ENCODE results near the gene CACNB1.
A peak's percentile ranks its signal among the peaks of the same experiment; 100 is the strongest.

Gene CACNB1

DNA sequence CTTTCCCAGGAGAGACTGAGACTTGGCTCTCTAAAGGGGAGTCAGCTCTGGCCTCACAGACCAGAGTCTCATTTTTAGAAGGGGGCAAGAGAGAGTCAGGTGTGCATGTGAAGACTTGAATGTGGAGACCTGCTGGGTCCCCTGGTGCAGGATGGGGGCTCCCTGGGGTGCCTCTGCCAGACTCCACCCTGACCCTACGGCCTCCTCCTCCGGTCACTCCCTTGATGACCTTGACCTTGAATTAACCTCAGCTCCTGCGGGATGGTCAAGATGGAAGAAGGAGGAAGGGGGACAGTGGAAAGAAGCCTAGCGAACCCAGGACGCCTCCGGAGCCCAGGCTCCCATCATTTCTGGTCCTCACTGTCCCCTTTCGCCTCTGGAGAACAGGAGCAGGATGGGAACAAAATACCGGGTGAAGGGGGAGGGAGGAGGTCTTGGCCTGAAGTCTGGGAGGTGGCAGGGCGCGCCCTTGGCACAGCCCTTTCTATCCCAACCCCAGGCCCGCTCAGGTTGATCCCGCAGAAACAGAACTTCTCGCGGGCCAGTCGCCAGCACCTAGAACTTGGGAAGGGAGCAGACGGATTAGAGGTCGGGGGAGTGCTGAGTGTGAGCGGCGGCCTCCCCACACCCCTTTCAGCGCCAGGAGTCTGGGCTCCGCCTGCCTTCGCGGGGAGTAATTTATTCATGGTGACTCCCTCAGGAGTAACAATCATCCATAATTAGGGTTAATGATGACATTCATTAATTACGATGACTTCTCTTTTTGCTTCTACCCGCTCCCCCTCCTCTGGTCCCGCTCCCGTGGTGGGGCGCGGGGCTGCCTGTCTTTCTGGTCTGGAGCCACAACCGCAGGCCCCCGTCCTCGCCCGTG is 26.7 kb upstream of the CACNB1 start:
- TF ChIP-seq, protein P1, sequence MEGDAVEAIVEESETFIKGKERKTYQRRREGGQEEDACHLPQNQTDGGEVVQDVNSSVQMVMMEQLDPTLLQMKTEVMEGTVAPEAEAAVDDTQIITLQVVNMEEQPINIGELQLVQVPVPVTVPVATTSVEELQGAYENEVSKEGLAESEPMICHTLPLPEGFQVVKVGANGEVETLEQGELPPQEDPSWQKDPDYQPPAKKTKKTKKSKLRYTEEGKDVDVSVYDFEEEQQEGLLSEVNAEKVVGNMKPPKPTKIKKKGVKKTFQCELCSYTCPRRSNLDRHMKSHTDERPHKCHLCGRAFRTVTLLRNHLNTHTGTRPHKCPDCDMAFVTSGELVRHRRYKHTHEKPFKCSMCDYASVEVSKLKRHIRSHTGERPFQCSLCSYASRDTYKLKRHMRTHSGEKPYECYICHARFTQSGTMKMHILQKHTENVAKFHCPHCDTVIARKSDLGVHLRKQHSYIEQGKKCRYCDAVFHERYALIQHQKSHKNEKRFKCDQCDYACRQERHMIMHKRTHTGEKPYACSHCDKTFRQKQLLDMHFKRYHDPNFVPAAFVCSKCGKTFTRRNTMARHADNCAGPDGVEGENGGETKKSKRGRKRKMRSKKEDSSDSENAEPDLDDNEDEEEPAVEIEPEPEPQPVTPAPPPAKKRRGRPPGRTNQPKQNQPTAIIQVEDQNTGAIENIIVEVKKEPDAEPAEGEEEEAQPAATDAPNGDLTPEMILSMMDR (IDR thresholded peaks at IDR 0.05) = no peak
- H3K4me1 Mint-ChIP-seq = peaks cover 55% of the 10 kb centered on the region
- H3K27ac Mint-ChIP-seq = peak overlapping the region; percentile 11
- no peaks in the 10 kb centered on the region for H3K9me3 Mint-ChIP-seq
- no peaks in the 10 kb centered on the region for H3K36me3 Mint-ChIP-seq (ENCODE audit: low read depth)
- DNase-seq = no peak
- H3K4me3 Mint-ChIP-seq = peak overlapping the region; percentile 88
- peaks cover 68% of the 10 kb centered on the region for H3K27me3 Mint-ChIP-seq (ENCODE audit: low read depth, poor library complexity)

GRCh38 chr17:39222866-39223834 is 25.7 kb upstream of the CACNB1 start:
- DNase-seq = no peak
- Mint-ChIP-seq H3K27ac (no peak overlapping the region), H3K9me3 (no peaks in the 10 kb centered on the region), H3K4me1 (peaks cover 49% of the 10 kb centered on the region), H3K4me3 (peak overlapping the region; percentile 88), H3K36me3 (ENCODE audit: low read depth) (no peaks in the 10 kb centered on the region), H3K27me3 (ENCODE audit: low read depth, poor library complexity) (peaks cover 78% of the 10 kb centered on the region)
- TF ChIP-seq, protein P1 (IDR thresholded peaks at IDR 0.05) = no peak

DNA sequence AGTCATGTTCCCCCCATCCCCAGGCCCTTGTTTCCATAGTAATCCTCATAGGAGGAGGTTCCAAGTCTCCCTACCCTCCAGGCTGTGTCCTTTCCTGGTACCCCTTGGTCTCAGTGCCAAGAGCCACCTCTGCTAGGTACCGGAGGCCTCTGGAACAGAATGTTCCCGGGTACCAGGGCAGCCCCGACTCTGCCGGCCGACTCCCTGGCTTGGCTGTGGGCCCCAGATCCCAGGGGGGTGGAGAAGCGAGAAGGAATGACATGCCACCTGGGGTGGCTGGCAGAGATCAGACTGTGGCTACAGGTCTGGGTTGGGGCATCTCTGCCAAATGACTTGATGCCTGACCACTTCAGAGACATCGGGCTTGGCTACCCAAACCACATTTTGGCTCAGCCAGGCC is 24.7 kb upstream of the CACNB1 start:
- Mint-ChIP-seq H3K27ac (no peak overlapping the region), H3K4me1 (peaks cover 39% of the 10 kb centered on the region), H3K27me3 (ENCODE audit: low read depth, poor library complexity) (peaks cover 85% of the 10 kb centered on the region), H3K9me3 (no peaks in the 10 kb centered on the region), H3K4me3 (no peak overlapping the region), H3K36me3 (ENCODE audit: low read depth) (no peaks in the 10 kb centered on the region)
- DNase-seq = no peak
- TF ChIP-seq, protein P1 (IDR thresholded peaks at IDR 0.05) = no peak

DNA sequence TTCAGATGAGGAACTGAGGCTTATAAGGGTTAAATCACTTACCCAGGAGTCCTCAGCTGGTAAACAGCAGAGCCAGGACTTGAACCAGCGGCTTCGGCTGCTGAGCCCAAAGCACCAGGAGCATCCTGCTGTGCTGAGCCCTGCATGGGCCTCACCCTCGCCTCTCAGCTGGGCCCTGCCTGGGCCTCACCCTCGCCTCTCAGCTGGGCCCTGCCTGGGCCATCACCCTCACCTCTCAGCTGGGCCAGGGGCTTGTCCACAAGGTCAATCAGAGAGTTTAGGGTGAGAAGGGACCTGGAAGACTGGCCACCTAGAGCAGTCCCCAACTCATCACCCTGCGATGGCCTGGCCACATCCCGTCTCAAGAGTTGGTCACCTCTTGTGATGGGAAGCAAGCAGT is 24.1 kb upstream of the CACNB1 start:
- no peak overlapping the region for H3K4me3 Mint-ChIP-seq
- DNase-seq = no peak
- no peaks in the 10 kb centered on the region for H3K36me3 Mint-ChIP-seq (ENCODE audit: low read depth)
- TF ChIP-seq, protein P1 (IDR thresholded peaks at IDR 0.05) = no peak
- H3K27me3 Mint-ChIP-seq (ENCODE audit: low read depth, poor library complexity) = peaks cover 90% of the 10 kb centered on the region
- no peak overlapping the region for H3K27ac Mint-ChIP-seq
- peaks cover 34% of the 10 kb centered on the region for H3K4me1 Mint-ChIP-seq
- H3K9me3 Mint-ChIP-seq = no peaks in the 10 kb centered on the region

DNA sequence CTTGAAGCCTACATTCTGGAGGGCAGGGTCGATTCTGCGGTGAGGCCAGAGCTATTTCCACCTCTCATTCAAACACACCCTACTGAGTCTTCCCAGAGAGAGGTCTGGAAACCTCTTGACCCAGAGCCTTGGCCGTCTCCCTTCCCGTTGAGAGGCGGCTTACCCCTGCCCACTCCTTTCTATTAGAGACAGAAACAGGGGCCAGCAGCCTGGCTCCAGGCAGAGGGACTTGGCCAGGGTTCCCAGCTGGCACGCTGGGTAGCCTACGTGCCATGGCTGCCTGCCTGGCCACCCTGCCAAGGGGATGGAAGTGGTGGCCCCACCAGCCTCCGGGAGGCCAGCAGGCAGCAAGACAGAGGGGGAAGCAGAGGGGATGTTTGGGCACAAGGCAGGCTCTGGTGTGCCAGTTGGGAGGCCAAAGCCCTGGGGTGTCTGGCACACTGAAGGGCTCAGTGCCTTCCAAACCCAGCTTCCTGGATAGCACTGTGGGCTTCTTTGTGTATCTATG is 22.2 kb upstream of the CACNB1 start:
- Mint-ChIP-seq H3K4me3 (no peak overlapping the region), H3K27me3 (ENCODE audit: low read depth, poor library complexity) (peaks cover 96% of the 10 kb centered on the region), H3K36me3 (ENCODE audit: low read depth) (no peaks in the 10 kb centered on the region), H3K4me1 (peaks cover 22% of the 10 kb centered on the region), H3K9me3 (no peaks in the 10 kb centered on the region), H3K27ac (no peak overlapping the region)
- DNase-seq = no peak
- TF ChIP-seq, protein P1 (IDR thresholded peaks at IDR 0.05) = no peak

Data from nephron progenitor cell (in vitro differentiated cells).